Transverse colon (tissue), 4 donors: ENCODE results near the gene DDX5.

Source experiments
- CTCF ChIP-seq, 5 experiments: fragments of 200-600 bp in 3 of 5; fragments of 450-650 bp in 2 of 5; sonication (generic) in 3 of 5; IDR thresholded peaks; 1 replicate in 2 of 5; 2 replicates in 3 of 5; pipeline ENCODE4 v1.5.1; 2016 to 2017; ENCODE audit warnings: antibody characterized with exemption in 5 of 5, inconsistent platforms in 3 of 5, mild to moderate bottlenecking in 2 of 5, moderate library complexity in 1 of 5
- EP300 ChIP-seq: sonication (generic); formaldehyde crosslinking; IDR thresholded peaks from one replicate; pipeline ENCODE4 v1.6.1; 2017; ENCODE audit warnings: antibody characterized with exemption, low read depth
- POLR2A ChIP-seq: fragments of 450-650 bp; IDR thresholded peaks from one replicate; pipeline ENCODE4 v1.6.1; 2016; ENCODE audit warnings: antibody characterized with exemption, mild to moderate bottlenecking, moderate library complexity
- POLR2AphosphoS5 ChIP-seq, 3 donors: sonication (generic); formaldehyde crosslinking; IDR thresholded peaks; one replicate each; pipeline ENCODE4 v1.6.1; 2016; ENCODE audit warnings: antibody characterized with exemption in 3 of 3

- TF ChIP-seq POLR2A, result no peak
- no peak for TF ChIP-seq CTCF (IDR thresholded peaks at IDR 0.05)
- TF ChIP-seq EP300, result no peak
- TF ChIP-seq POLR2AphosphoS5 (IDR thresholded peaks at IDR 0.05), result no peak
These were observed 45.4 kb upstream of the DDX5 start for GRCh38 chr17:64551461-64551860.
